Ishikawa (cell line): ENCODE data around the gene TINCR.

Experiments used
- CEBPB ChIP-seq: IDR thresholded peaks from 2 replicates; pipeline ENCODE4 v1.6.1; 2012
- CREB1 ChIP-seq: IDR thresholded peaks from 2 replicates; pipeline ENCODE4 v1.6.1; 2012; ENCODE audit warnings: low read depth
- EGR1 ChIP-seq: IDR thresholded peaks from 2 replicates; pipeline ENCODE4 v1.6.1; 2012
- EP300 ChIP-seq: IDR thresholded peaks from 2 replicates; pipeline ENCODE4 v1.6.1; 2012; ENCODE audit warnings: borderline replicate concordance
- FOXM1 ChIP-seq: IDR thresholded peaks from 2 replicates; pipeline ENCODE4 v1.6.1; 2012; ENCODE audit warnings: low read depth, borderline replicate concordance
- NFIC ChIP-seq: IDR thresholded peaks from 2 replicates; pipeline ENCODE4 v1.6.1; 2012
- RAD21 ChIP-seq: IDR thresholded peaks from 2 replicates; pipeline ENCODE4 v1.6.1; 2012; ENCODE audit warnings: low read depth
- REST ChIP-seq: IDR thresholded peaks from 2 replicates; pipeline ENCODE4 v1.6.1; 2012; ENCODE audit warnings: low read depth, mild to moderate bottlenecking
- TAF1 ChIP-seq: IDR thresholded peaks from 2 replicates; pipeline ENCODE4 v1.6.1; 2012; ENCODE audit warnings: low read depth, mild to moderate bottlenecking
- TCF12 ChIP-seq: IDR thresholded peaks from 2 replicates; pipeline ENCODE4 v1.6.1; 2012; ENCODE audit warnings: low read depth
- TEAD4 ChIP-seq: IDR thresholded peaks from 2 replicates; pipeline ENCODE4 v1.6.1; 2012
- YY1 ChIP-seq: IDR thresholded peaks from 2 replicates; pipeline ENCODE4 v1.6.1; 2012; ENCODE audit warnings: low read depth
- ZBTB7A ChIP-seq: IDR thresholded peaks from 2 replicates; pipeline ENCODE4 v1.6.1; 2012; ENCODE audit warnings: low read depth
- TF ChIP-seq, protein P1 (sequence below): IDR thresholded peaks from 2 replicates; pipeline ENCODE4 v1.6.1; 2012
- TF ChIP-seq, protein P2 (sequence below): IDR thresholded peaks from 2 replicates; pipeline ENCODE4 v1.6.1; 2012

The TINCR gene

DNA sequence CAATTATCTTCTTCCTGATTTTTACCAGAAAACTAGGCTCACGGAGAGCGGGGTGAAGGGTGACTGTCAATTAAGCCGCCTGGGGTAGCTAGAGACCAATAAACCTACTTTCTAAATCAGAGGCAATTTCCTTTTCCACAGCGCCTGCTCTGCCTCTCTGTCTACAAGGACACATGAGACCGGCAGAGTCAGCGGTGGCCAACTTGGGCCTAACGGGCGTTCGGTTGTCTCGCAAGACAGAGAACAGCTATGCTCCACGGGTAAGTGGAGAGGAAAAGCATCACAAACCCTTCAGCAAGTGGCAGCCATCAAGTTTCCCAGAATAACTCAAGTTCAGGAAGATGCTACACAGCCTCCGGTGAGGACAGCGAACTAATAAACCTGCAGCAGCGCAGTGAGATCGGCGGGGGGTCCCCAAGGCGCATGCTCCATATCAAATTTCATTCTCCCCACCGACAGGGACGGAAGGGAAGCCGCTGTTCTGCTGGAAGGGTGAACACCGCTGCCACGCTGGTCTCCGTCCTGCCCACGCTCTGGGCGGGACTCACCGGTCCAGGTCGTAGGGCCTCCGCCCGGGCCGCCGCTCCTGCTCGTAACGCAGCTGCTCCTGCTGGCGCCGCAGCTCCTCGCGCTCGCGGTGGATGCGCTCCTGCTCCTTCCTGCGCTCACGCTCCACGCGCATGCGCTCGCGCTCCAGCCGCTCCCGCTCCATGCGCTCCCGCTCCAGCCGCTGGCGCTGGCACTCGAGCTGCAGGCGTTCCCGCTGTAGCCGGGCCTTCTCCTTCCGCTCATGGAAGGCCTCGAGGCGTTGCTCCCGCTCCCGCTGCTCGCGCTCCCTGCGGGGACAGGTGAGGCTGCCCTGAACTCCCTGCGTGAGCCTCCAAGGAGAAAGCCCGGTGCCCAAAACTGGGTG is 25.8 kb upstream of the TINCR start:
- TF ChIP-seq TCF12 (no peak), EP300 (no peak), YY1 (no peak), CEBPB (no peak), NFIC (no peak), EGR1 (no peak), TAF1 (no peak), RAD21 (no peak), CREB1 (no peak), ZBTB7A (no peak), REST (no peak)
- TF ChIP-seq, protein P1, sequence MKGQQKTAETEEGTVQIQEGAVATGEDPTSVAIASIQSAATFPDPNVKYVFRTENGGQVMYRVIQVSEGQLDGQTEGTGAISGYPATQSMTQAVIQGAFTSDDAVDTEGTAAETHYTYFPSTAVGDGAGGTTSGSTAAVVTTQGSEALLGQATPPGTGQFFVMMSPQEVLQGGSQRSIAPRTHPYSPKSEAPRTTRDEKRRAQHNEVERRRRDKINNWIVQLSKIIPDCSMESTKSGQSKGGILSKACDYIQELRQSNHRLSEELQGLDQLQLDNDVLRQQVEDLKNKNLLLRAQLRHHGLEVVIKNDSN = no peak

DNA sequence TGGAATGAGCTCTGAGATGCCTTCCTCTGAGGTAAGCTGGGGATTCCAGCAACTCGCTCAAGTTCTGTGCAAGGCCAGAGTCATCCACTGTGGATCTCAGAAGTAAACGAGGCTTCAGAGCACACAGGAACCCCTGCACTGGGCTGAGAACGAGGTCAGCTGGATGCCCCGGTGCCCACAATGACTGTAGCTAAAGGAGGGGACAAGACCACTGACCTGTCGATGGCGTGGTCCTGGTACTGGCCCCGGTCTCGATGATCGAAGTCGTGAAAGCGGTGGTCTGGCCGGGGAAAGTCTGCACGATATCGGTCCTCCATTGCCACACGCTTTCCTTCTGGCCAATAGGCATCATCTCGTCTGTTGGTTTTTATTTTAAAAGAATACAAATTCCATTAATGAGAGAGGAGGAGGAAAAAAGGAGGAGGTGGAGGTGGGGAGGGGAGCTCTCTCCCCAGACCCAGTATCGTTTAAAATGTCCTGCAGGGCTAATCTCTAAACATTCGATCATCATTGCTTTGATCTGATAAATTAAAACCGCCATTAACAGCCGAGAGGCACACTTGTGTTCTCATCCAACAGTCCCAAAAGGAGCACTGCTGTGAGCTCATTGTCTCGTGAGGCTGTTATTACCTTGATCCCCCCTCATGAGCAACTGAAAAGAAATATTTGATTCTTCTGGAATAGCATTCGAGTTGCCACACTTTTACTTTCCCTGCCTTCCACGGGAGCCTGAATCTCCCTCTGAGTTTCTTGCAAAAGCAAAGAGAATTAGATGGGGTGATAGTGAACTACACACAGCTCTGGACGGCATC is 25.0 kb upstream of the TINCR start:
- TF ChIP-seq FOXM1 = no peak
- no peak for TF ChIP-seq ZBTB7A
- no peak for TF ChIP-seq CREB1
- no peak for TF ChIP-seq TEAD4
- TF ChIP-seq NFIC = no peak
- TF ChIP-seq, protein P1 = no peak
- TF ChIP-seq YY1 = no peak
- TF ChIP-seq REST = no peak
- TF ChIP-seq, protein P2, sequence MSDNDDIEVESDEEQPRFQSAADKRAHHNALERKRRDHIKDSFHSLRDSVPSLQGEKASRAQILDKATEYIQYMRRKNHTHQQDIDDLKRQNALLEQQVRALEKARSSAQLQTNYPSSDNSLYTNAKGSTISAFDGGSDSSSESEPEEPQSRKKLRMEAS = no peak
- TF ChIP-seq TAF1 = no peak
- no peak for TF ChIP-seq EP300
- TF ChIP-seq EGR1 = no peak

GRCh38 chr19:5591476-5591875 is 23.7 kb upstream of the TINCR start:
- no peak for TF ChIP-seq EGR1
- no peak for TF ChIP-seq TEAD4
- TF ChIP-seq CREB1 = no peak
- no peak for TF ChIP-seq EP300
- no peak for TF ChIP-seq ZBTB7A

GRCh38 chr19:5590865-5591154 is 23.1 kb upstream of the TINCR start:
- TF ChIP-seq ZBTB7A (no peak), TAF1 (no peak), TCF12 (no peak), REST (no peak), NFIC (no peak), EP300 (no peak), CEBPB (no peak), YY1 (no peak), FOXM1 (no peak), TEAD4 (no peak), EGR1 (no peak), RAD21 (no peak), CREB1 (no peak)
- TF ChIP-seq, protein P1 = no peak
- TF ChIP-seq, protein P2 = no peak
